Caki2 (cell line): ENCODE results near the gene CETN2. TPM values are rescaled to one million over a fixed set of nuclear protein-coding genes. Genes with fewer than 3 reads are reported as not detected.
"Not testable (repeated sequence)": the region's sequence is repeated elsewhere in the genome, so short reads cannot be mapped to it uniquely, and the experiment has no call there.

Experiments used
- DNase-seq: peaks from one replicate; pipeline ENCODE4 v3.0.0-alpha.2; 2015; ENCODE audit warnings: low read depth
- in situ Hi-C: cut with HindIII; loops from 2 replicates; pipeline ENCODE4 v1.10.0; 2016; ENCODE audit warnings: low sequenced_read_pairs, low pct_unique_long_range_greater_than_20kb, mixed read lengths
- total RNA-seq: library from RNA; depleted of rRNA; stranded (reverse); fragments of >200 nt; shearing (Covaris generic); gene quantifications from 2 replicates; pipeline ENCODE4 v1.2.3, GENCODE V29; 2014; ENCODE audit warnings: low replicate concordance

Gene CETN2
- total RNA-seq, 1 experiment from 2014 or later = 76.6 TPM

GRCh38 chrX:152842772-152843338, 12.3 kb upstream of the CETN2 start:
- no peak for DNase-seq

DNA sequence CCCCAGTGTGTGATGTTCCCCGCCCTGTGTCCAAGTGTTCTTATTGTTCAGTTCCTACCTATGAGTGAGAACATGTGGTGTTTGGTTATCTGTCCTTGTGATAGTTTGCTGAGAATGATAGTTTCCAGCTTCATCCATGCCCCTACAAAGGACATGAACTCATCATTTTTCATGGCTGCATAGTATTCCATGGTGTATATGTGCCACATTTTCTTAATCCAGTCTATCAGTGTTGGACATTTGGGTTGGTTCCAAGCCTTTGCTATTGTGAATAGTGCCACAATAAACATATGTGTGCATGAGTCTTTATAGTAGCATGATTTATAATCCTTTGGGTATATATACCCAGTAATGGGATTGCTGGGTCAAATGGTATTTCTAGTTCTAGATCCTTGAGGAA, 4.9 kb upstream of the CETN2 start:
- in situ Hi-C loops, DNase-seq: not testable (repeated sequence)

More at GRCh38 chrX:152842772-152843338, 12.3 kb upstream of the CETN2 start:
- in situ Hi-C loops = no loop called here

GRCh38 chrX:152833378-152833777, 2.8 kb upstream of the CETN2 start:
- DNase-seq = no peak
- in situ Hi-C loops = no loop called here

DNA sequence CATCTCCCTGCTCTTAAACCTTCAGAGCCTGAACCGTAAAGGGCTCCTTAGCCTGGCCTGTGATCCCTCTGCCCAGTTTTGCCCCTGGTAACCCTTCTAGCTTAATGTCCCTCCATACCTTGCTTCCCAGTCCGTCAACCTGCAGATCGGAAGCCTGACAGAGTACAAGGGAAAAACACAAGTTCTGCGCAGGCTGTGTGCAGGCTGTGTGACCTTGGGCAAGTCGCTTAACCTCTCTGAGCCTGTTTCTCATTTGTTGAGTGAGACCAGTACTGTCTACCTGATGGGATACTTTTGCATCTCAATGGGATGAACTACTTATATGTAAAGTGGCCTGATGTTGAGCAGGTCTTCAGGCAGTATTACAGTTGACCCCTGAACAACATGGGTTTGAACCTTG, 2.0 kb upstream of the CETN2 start:
- in situ Hi-C loops = no loop called here
- DNase-seq = no peak

GRCh38 chrX:152831391-152831790, 834 bp upstream of the CETN2 start:
- in situ Hi-C loops = no loop called here
- DNase-seq = no peak

GRCh38 chrX:152824841-152825374, 5.6 kb downstream of the CETN2 start:
- in situ Hi-C loops = no loop called here
- DNase-seq = no peak

DNA sequence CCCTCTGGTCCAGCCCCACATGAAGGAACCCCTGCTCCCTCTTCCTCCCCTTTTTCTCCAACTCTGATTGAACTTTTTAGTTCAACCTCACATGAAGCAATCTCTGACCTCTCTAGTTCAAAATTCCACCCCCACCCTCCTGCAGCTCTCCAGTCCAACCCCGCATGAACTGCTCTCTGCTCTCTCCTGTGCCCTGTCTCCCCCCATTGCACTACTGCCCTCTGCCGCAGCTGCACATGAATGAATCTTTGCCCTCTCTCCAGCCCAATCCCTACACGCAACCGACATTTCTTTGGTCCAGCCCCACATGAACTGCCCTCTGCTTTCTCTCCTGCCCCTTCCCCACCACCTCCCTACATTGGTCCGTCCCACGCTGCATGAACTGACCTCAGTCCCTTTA, 6.9 kb downstream of the CETN2 start:
- no peak for DNase-seq
- in situ Hi-C loops = no loop called here

GRCh38 chrX:152822383-152823086, 8.0 kb downstream of the CETN2 start:
- no peak for DNase-seq
- in situ Hi-C loops = no loop called here

GRCh38 chrX:152821145-152821765, 9.3 kb downstream of the CETN2 start:
- in situ Hi-C loops = no loop called here
- peak; percentile 6 for DNase-seq

GRCh38 chrX:152819732-152820131, 10.8 kb downstream of the CETN2 start:
- in situ Hi-C loops = no loop called here
- DNase-seq = no peak

- DNase-seq = no peak
- in situ Hi-C loops = no loop called here
These were observed 11.3 kb downstream of the CETN2 start for GRCh38 chrX:152819266-152819665.

- in situ Hi-C loops = no loop called here
- no peak for DNase-seq
These were observed 12.2 kb downstream of the CETN2 start for GRCh38 chrX:152818356-152818755.

- DNase-seq = peak; percentile 18
- in situ Hi-C loops = no loop called here
These were observed 13.3 kb downstream of the CETN2 start for GRCh38 chrX:152817078-152817764.

- no peak for DNase-seq
- in situ Hi-C loops = no loop called here
These were observed 16.5 kb downstream of the CETN2 start for GRCh38 chrX:152814048-152814447.

DNA sequence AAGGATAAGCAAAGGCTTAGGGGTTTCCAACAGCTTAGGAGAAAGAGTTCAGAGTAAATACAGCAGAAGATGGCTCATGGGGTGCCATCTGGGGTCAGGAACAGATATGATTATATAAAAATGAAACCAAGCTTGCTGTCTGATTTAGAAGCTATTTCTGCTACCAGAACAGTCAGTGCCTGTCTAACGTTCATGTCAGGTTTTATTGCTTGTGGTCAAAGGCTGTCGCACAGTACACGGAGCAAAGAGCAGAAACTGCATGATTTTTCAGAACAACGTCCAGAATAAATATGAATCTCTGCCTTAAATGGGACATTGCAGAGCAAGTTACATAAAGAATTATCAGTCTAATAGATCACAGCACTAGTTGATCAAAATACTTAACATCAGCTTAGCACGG, 17.4 kb downstream of the CETN2 start:
- no peak for DNase-seq
- in situ Hi-C loops = no loop called here

DNA sequence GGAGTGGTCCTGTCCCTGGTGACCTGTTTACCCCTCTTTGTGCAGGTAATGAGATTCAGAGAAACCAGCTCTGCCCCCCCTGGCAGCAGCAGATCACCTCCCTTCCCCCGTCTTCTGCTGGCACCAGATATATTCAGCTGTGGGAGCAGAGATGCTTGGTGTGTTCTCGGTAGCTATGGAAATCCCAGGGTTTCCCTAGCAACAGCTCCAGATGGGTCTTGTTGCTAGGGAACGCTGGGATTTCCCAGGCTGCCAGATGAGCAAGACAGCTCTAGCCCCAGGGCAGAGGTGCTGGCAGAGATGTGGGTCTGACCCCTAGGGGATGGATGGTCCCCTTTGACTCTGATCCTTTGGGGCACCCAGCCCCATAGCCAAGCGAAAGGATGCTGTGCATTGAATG, 20.2 kb downstream of the CETN2 start:
- in situ Hi-C loops = no loop called here
- no peak for DNase-seq

- DNase-seq = no peak
- in situ Hi-C loops = no loop called here
These were observed 24.5 kb downstream of the CETN2 start for GRCh38 chrX:152806035-152806434.

GRCh38 chrX:152798945-152799344, 31.6 kb downstream of the CETN2 start:
- in situ Hi-C loops = no loop called here
- DNase-seq = no peak

GRCh38 chrX:152787062-152787461, 43.5 kb downstream of the CETN2 start:
- not testable (repeated sequence) for DNase-seq

More at GRCh38 chrX:152787062-152787461, 43.5 kb downstream of the CETN2 start:
- in situ Hi-C loops = not testable (repeated sequence)
